NCI-H2171 (cell line): Measurements from ENCODE around the gene C2CD3.
"Not testable (repeated sequence)": the region's sequence is repeated elsewhere in the genome, so short reads cannot be mapped to it uniquely, and the experiment has no call there.

Experiments used
- DNase-seq: peaks from one replicate; lab custom pipeline; 2025; lab: John Stamatoyannopoulos, UW

Gene C2CD3

GRCh38 chr11:74001822-74002286, 168.9 kb downstream of the C2CD3 start:
- DNase-seq: no peak

- DNase-seq: no peak
Measured at GRCh38 chr11:74000307-74001133, 170.3 kb downstream of the C2CD3 start.

- no peak for DNase-seq
Measured at GRCh38 chr11:73999581-74000306, 171.1 kb downstream of the C2CD3 start.

- no peak for DNase-seq
Measured at GRCh38 chr11:73998846-73999575, 171.8 kb downstream of the C2CD3 start.

- no peak for DNase-seq
Measured at GRCh38 chr11:73997120-73997770, 173.6 kb downstream of the C2CD3 start.

- no peak for DNase-seq
Measured at GRCh38 chr11:73996161-73996747, 174.5 kb downstream of the C2CD3 start.

- no peak for DNase-seq
Measured at GRCh38 chr11:73995731-73996130, 175.1 kb downstream of the C2CD3 start.

GRCh38 chr11:73995247-73995646, 175.6 kb downstream of the C2CD3 start:
- DNase-seq: no peak

GRCh38 chr11:73991471-73992006, 179.3 kb downstream of the C2CD3 start:
- no peak for DNase-seq

GRCh38 chr11:73990730-73991129, 180.1 kb downstream of the C2CD3 start:
- DNase-seq: no peak

GRCh38 chr11:73989156-73989555, 181.6 kb downstream of the C2CD3 start:
- no peak for DNase-seq

- DNase-seq: no peak
Measured at GRCh38 chr11:73988227-73988626, 182.6 kb downstream of the C2CD3 start.

- DNase-seq: not testable (repeated sequence)
Measured at GRCh38 chr11:73985661-73986060, 185.1 kb downstream of the C2CD3 start.

GRCh38 chr11:73983741-73984538, 186.9 kb downstream of the C2CD3 start:
- DNase-seq: no peak

- peak; percentile 97 for DNase-seq
Measured at GRCh38 chr11:73982990-73983740, 187.6 kb downstream of the C2CD3 start.

GRCh38 chr11:73982595-73982989, 188.2 kb downstream of the C2CD3 start, which contains the start of gene UCP2:
Gene UCP2 (minus strand): TSS chr11:73982843. CDS start chr11:73978378, 4,465 bp downstream.
- peak; percentile 81 for DNase-seq

GRCh38 chr11:73981051-73981805, 189.6 kb downstream of the C2CD3 start:
- DNase-seq: no peak

- no peak for DNase-seq
Measured at GRCh38 chr11:73980001-73980961, 190.5 kb downstream of the C2CD3 start.
